HepG2 (cell line): ENCODE results near the gene DUSP9. TPM values are rescaled to one million over a fixed set of nuclear protein-coding genes. Genes with fewer than 3 reads are reported as not detected.

Experiments used
- AHDC1 ChIP-seq: sonication (generic); formaldehyde crosslinking; IDR thresholded peaks from 2 replicates; pipeline ENCODE4 v1.5.1; 2020; ENCODE audit warnings: mild to moderate bottlenecking, missing genetic modification reagents, borderline replicate concordance
- FOXA3 ChIP-seq: IDR thresholded peaks from 2 replicates; pipeline ENCODE4 v1.6.1; 2016; ENCODE audit warnings: missing genetic modification reagents, missing compliant biosample characterization
- HCFC1 ChIP-seq: fragments of 150-350 bp; IDR thresholded peaks from 2 replicates; pipeline ENCODE4 v1.6.1; 2014; ENCODE audit warnings: low read depth, low read length
- HES4 ChIP-seq: sonication (generic); formaldehyde crosslinking; IDR thresholded peaks from 2 replicates; pipeline ENCODE4 v1.9.0; 2021; ENCODE audit warnings: mild to moderate bottlenecking, missing genetic modification reagents, borderline replicate concordance
- HNRNPUL1 ChIP-seq: fragments of 200-400 bp; formaldehyde crosslinking; IDR thresholded peaks from 2 replicates; pipeline ENCODE4 v1.6.1; 2017; ENCODE audit warnings: low read depth, mild to moderate bottlenecking, low read length, moderate library complexity
- IRF2 ChIP-seq: IDR thresholded peaks from 2 replicates; pipeline ENCODE4 v1.6.1; 2018; ENCODE audit warnings: missing genetic modification reagents, missing compliant biosample characterization
- MAF1 ChIP-seq: sonication (generic); formaldehyde crosslinking; IDR thresholded peaks from 2 replicates; pipeline ENCODE4 v1.5.0; 2020; ENCODE audit warnings: missing genetic modification reagents, borderline replicate concordance
- NR2F6 ChIP-seq, 2 experiments: IDR thresholded peaks; 2 replicates each; pipeline ENCODE4 v1.6.1; 2016; ENCODE audit warnings: antibody characterized with exemption in 1 of 2, mild to moderate bottlenecking in 1 of 2
- RBFOX2 ChIP-seq: fragments of 200-400 bp; formaldehyde crosslinking; IDR thresholded peaks from 2 replicates; pipeline ENCODE4 v1.6.1; 2017; ENCODE audit warnings: low read depth, mild to moderate bottlenecking, low read length
- TAF15 ChIP-seq: fragments of 200-400 bp; formaldehyde crosslinking; IDR thresholded peaks from one replicate; pipeline ENCODE4 v1.6.1; 2018; ENCODE audit warnings: mild to moderate bottlenecking, low read depth, low read length; ENCODE audit not compliant: poor library complexity, severe bottlenecking
- TEAD3 ChIP-seq: optimal IDR thresholded peaks from 2 replicates; pipeline ENCODE3; 2016; ENCODE audit warnings: borderline replicate concordance
- TFDP2 ChIP-seq: sonication (generic); formaldehyde crosslinking; IDR thresholded peaks from 2 replicates; pipeline ENCODE4 v1.4.0; 2020; ENCODE audit warnings: missing genetic modification reagents
- THAP9 ChIP-seq: sonication (generic); formaldehyde crosslinking; IDR thresholded peaks from 2 replicates; pipeline ENCODE4; 2020; ENCODE audit warnings: missing genetic modification reagents, mild to moderate bottlenecking, borderline replicate concordance
- THRA ChIP-seq: sonication (generic); formaldehyde crosslinking; IDR thresholded peaks from 2 replicates; pipeline ENCODE4 v1.4.0; 2020; ENCODE audit warnings: missing genetic modification reagents, borderline replicate concordance
- ZNF121 ChIP-seq: sonication (generic); formaldehyde crosslinking; IDR thresholded peaks from 2 replicates; pipeline ENCODE4 v1.5.0; 2020; ENCODE audit warnings: mild to moderate bottlenecking, missing genetic modification reagents
- ZNF180 ChIP-seq: sonication (generic); formaldehyde crosslinking; IDR thresholded peaks from 2 replicates; pipeline ENCODE4 v1.4.0; 2020; ENCODE audit warnings: low read depth, missing genetic modification reagents, borderline replicate concordance
- ZNF260 ChIP-seq: sonication (generic); formaldehyde crosslinking; IDR thresholded peaks from 2 replicates; pipeline ENCODE4 v1.4.0; 2020; ENCODE audit warnings: missing genetic modification reagents, low read depth, mild to moderate bottlenecking, borderline replicate concordance
- ZNF703 ChIP-seq: sonication (generic); formaldehyde crosslinking; IDR thresholded peaks from 2 replicates; pipeline ENCODE4 v1.5.1; 2020; ENCODE audit warnings: missing genetic modification reagents, mild to moderate bottlenecking, moderate library complexity, borderline replicate concordance
- ZNF737 ChIP-seq: sonication (generic); formaldehyde crosslinking; IDR thresholded peaks from 2 replicates; pipeline ENCODE4 v1.5.0; 2020; ENCODE audit warnings: missing genetic modification reagents, mild to moderate bottlenecking, borderline replicate concordance
- polyA plus RNA-seq, 8 experiments: library from polyadenylated mRNA; depleted of rRNA in 3 of 8; stranded (reverse) in 7 of 8; unstranded in 1 of 8; fragments of >200 nt; fragmentation: Illumina TruSeq in 4 of 8; extraction: Trizol in 4 of 8; gene quantifications; 2 replicates each; pipeline versions ENCODE4 v1.2.1 to v1.2.3, GENCODE V29; 2011 to 2016; ENCODE audit warnings: low read depth in 4 of 8, missing spikeins in 1 of 8, mixed read lengths in 1 of 8; ENCODE audit not compliant: insufficient read depth in 1 of 8
- total RNA-seq, 5 experiments: library from RNA; depleted of rRNA; stranded (reverse); fragments of >200 nt; fragmentation: Illumina TruSeq; extraction: Trizol; gene quantifications; 2 replicates each; pipeline ENCODE4 v1.2.3, GENCODE V29; 2016; ENCODE audit warnings: low read depth in 1 of 5

Gene DUSP9
- total and polyA plus RNA-seq, 2 of the 13 experiments (the other 11 are each of a cell fraction or from before 2014, with no cell fraction given): 235 to 435 TPM

GRCh38 chrX:153645921-153646488, 998 bp upstream of the DUSP9 start (continued):
- no peak for TF ChIP-seq RBFOX2
- peak; percentile 10; the same call in 1 of the 2 replicates for TF ChIP-seq THRA (CRISPR knock-in tag)
- no peak for TF ChIP-seq FOXA3 (CRISPR knock-in tag)
- peak; percentile 95 for TF ChIP-seq NR2F6 (IDR thresholded peaks at IDR 0.05)
- TF ChIP-seq NR2F6 (CRISPR knock-in tag; IDR thresholded peaks at IDR 0.05): peak; percentile 73; the same call in 1 of the 2 replicates
- no peak for TF ChIP-seq MAF1 (CRISPR knock-in tag)
- TF ChIP-seq IRF2 (CRISPR knock-in tag): no peak
- TF ChIP-seq ZNF121 (CRISPR knock-in tag): no peak
- no peak for TF ChIP-seq HNRNPUL1
- no peak for TF ChIP-seq ZNF737 (CRISPR knock-in tag)
- no peak for TF ChIP-seq HES4
- TF ChIP-seq TEAD3: peak; percentile 31
- TF ChIP-seq THAP9 (CRISPR knock-in tag): no peak
- TF ChIP-seq HCFC1: no peak
- no peak for TF ChIP-seq TAF15
- TF ChIP-seq ZNF260 (CRISPR knock-in tag): no peak
- no peak for TF ChIP-seq AHDC1 (CRISPR knock-in tag)
- TF ChIP-seq TFDP2 (CRISPR knock-in tag): 0 out of 2 replicates have a peak, but pooled peaks have one; percentile 7
- TF ChIP-seq ZNF180 (CRISPR knock-in tag): no peak
- TF ChIP-seq ZNF703 (CRISPR knock-in tag): no peak
